Brain microvascular endothelial cell (primary cell): ENCODE measurements around the gene PPP1CB.

ENCODE experiments used
- DNase-seq: peaks from one replicate; pipeline ENCODE4 v3.0.0-alpha.2; 2020
- H3K27ac ChIP-seq: fragments of 250-450 bp; sonication (Bioruptor Pico); 2 replicates; pipeline ENCODE4 v1.5.1; 2020; ENCODE audit warnings: mild to moderate bottlenecking, moderate library complexity
- H3K27me3 ChIP-seq: fragments of 250-450 bp; sonication (Bioruptor Pico); replicated peaks from 2 replicates; pipeline ENCODE4 v1.5.1; 2020; ENCODE audit warnings: mild to moderate bottlenecking
- H3K36me3 ChIP-seq: fragments of 250-450 bp; sonication (Bioruptor Pico); replicated peaks from 2 replicates; pipeline ENCODE4 v1.5.1; 2020; ENCODE audit warnings: mild to moderate bottlenecking
- H3K4me3 ChIP-seq: 2 replicates; pipeline ENCODE4 v1.5.1; 2011; ENCODE audit warnings: low read depth, mild to moderate bottlenecking, control low read depth, low read length, moderate library complexity
- CTCF ChIP-seq: IDR thresholded peaks from 2 replicates; pipeline ENCODE4 v1.5.1; 2011; ENCODE audit warnings: low read depth, mild to moderate bottlenecking, moderate library complexity, low read length, control low read depth, inconsistent platforms; ENCODE audit errors: missing control alignments
- in situ Hi-C: cut with HindIII; loops from 2 replicates; pipeline ENCODE4 v1.10.0; 2017; ENCODE audit warnings: low sequenced_read_pairs, low pct_ligation_motif_present

PPP1CB gene

GRCh38 chr2:28707592-28707991 is 44.0 kb upstream of the PPP1CB start:
- Histone ChIP-seq H3K27me3 (no peaks in the 10 kb centered on the region), H3K36me3 (no peaks in the 10 kb centered on the region), H3K4me3 (no peak overlapping the region), H3K27ac (no peak overlapping the region)
- TF ChIP-seq CTCF, result no peak
- DNase-seq, result no peak
- in situ Hi-C loops, result no loop called here

- no peaks in the 10 kb centered on the region for H3K27me3 ChIP-seq
- no peak overlapping the region for H3K27ac ChIP-seq
- DNase-seq, result no peak
- in situ Hi-C loops, result no loop called here
- no peaks in the 10 kb centered on the region for H3K36me3 ChIP-seq
- no peak overlapping the region for H3K4me3 ChIP-seq
- no peak for TF ChIP-seq CTCF
Observed at GRCh38 chr2:28709101-28709500, 42.5 kb upstream of the PPP1CB start.

GRCh38 chr2:28710545-28710944 is 41.1 kb upstream of the PPP1CB start:
- in situ Hi-C loops, result no loop called here
- no peak overlapping the region for H3K4me3 ChIP-seq
- H3K36me3 ChIP-seq, result no peaks in the 10 kb centered on the region
- TF ChIP-seq CTCF, result no peak
- DNase-seq, result no peak
- H3K27ac ChIP-seq, result no peak overlapping the region
- no peaks in the 10 kb centered on the region for H3K27me3 ChIP-seq

GRCh38 chr2:28713577-28714298 is 37.9 kb upstream of the PPP1CB start:
- Histone ChIP-seq H3K27me3 (no peaks in the 10 kb centered on the region), H3K4me3 (no peak overlapping the region), H3K36me3 (no peaks in the 10 kb centered on the region), H3K27ac (no peak overlapping the region)
- in situ Hi-C loops, result no loop called here
- TF ChIP-seq CTCF, result no peak
- DNase-seq, result peak; percentile 19

DNA sequence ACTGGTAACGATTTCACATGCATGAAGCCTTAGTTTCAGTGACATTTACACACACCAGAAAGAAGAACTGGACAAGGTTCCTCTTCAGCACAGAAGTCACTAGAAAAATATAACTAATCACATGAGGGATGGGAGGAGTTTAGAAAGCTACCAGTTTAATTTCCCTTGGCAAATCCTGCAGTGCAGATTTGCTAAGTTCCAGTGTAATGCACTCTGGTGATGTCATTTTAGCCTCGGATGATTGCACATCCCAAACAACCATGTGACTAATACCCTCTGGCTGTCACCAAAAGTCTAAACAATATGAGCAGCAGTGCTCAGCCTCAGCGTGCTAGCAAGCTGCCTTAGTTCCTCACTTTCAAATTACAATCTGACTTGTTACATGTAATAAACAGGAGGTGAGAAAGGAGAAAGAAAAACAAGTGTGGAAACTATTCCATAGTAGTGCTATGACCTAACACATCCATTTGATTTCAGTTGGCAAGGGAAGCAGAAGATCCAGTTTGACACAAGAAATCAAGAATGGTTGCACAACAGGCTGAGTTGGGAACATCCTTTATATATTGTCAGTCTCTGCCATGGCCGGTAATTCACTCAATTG is 35.3 kb upstream of the PPP1CB start:
- in situ Hi-C loops, result no loop called here
- Histone ChIP-seq H3K27ac (peak overlapping the region; percentile 77), H3K27me3 (no peaks in the 10 kb centered on the region), H3K4me3 (no peak overlapping the region), H3K36me3 (no peaks in the 10 kb centered on the region)
- TF ChIP-seq CTCF, result no peak
- DNase-seq, result peak; percentile 91

GRCh38 chr2:28717339-28717758 is 34.3 kb upstream of the PPP1CB start:
- no peaks in the 10 kb centered on the region for H3K36me3 ChIP-seq
- TF ChIP-seq CTCF, result no peak
- peak overlapping the region; percentile 77 for H3K27ac ChIP-seq
- in situ Hi-C loops, result no loop called here
- H3K27me3 ChIP-seq, result no peaks in the 10 kb centered on the region
- peak; percentile 80 for DNase-seq
- H3K4me3 ChIP-seq, result no peak overlapping the region
